Left lobe of liver (tissue), 2 donors: ENCODE results near the gene RAPGEF2. TPM values are rescaled to one million over a fixed set of nuclear protein-coding genes. Genes with fewer than 3 reads are reported as not detected.
A peak's percentile ranks its signal among the peaks of the same experiment; 100 is the strongest.
"Not testable (repeated sequence)": the region's sequence is repeated elsewhere in the genome, so short reads cannot be mapped to it uniquely, and the experiment has no call there.

Experiments
- ATAC-seq: fragments of 200-7000 bp; cut with Tn5 transposase; one replicate; pipeline ENCODE4 v1.9.1; 2020; ENCODE audit warnings: mild to moderate bottlenecking, moderate library complexity
- DNase-seq: peaks from one replicate; pipeline ENCODE4 v3.0.0-alpha.2; 2020; ENCODE audit warnings: low spot score
- total RNA-seq: library from RNA; stranded (reverse); gene quantifications from one replicate; pipeline ENCODE4 v1.2.1, GENCODE V29; 2021
- donor health status: DM: no; HTN: no; CAD: no; lungs with moderate emphysema.
- donor health status: DM: no; HTN: yes; CAD: no.

The RAPGEF2 gene
- total RNA-seq, 1 donor from 2014 or later = 31.0 TPM

GRCh38 chr4:159096434-159096833 lies 6.4 kb upstream of the RAPGEF2 start:
- no peak for DNase-seq
- no peak for ATAC-seq

GRCh38 chr4:159097144-159097543 lies 5.7 kb upstream of the RAPGEF2 start:
- no peak for DNase-seq
- ATAC-seq = no peak

GRCh38 chr4:159097785-159098184 lies 5.1 kb upstream of the RAPGEF2 start:
- ATAC-seq = no peak
- DNase-seq = no peak

- ATAC-seq (no peak), DNase-seq (no peak)
These were observed 4.3 kb upstream of the RAPGEF2 start for GRCh38 chr4:159098482-159099127.

- ATAC-seq (no peak), DNase-seq (no peak)
These were observed 774 bp upstream of the RAPGEF2 start for GRCh38 chr4:159101988-159102621.

GRCh38 chr4:159103384-159103990 lies 608 bp downstream of the RAPGEF2 start:
- ATAC-seq (peak; percentile 30), DNase-seq (peak; percentile 66)

- ATAC-seq (peak; percentile 18), DNase-seq (no peak)
These were observed 2.0 kb downstream of the RAPGEF2 start for GRCh38 chr4:159104694-159105414.

- ATAC-seq (no peak), DNase-seq (no peak)
These were observed 2.9 kb downstream of the RAPGEF2 start for GRCh38 chr4:159105761-159106243.

- no peak for ATAC-seq
- no peak for DNase-seq
These were observed 3.8 kb downstream of the RAPGEF2 start for GRCh38 chr4:159106636-159107035.

- ATAC-seq (no peak), DNase-seq (no peak)
These were observed 4.5 kb downstream of the RAPGEF2 start for GRCh38 chr4:159107203-159107925.

GRCh38 chr4:159108124-159108523 lies 5.2 kb downstream of the RAPGEF2 start:
- ATAC-seq (no peak), DNase-seq (no peak)

- DNase-seq (no peak), ATAC-seq (no peak)
These were observed 8.1 kb downstream of the RAPGEF2 start for GRCh38 chr4:159110961-159111360.

GRCh38 chr4:159111416-159111815 lies 8.5 kb downstream of the RAPGEF2 start:
- ATAC-seq = no peak

GRCh38 chr4:159113366-159113765 lies 10.5 kb downstream of the RAPGEF2 start:
- not testable (repeated sequence) for ATAC-seq, DNase-seq

More at GRCh38 chr4:159111416-159111815, 8.5 kb downstream of the RAPGEF2 start:
- no peak for DNase-seq

- not testable (repeated sequence) for ATAC-seq, DNase-seq
These were observed 13.2 kb downstream of the RAPGEF2 start for GRCh38 chr4:159116098-159116497.

GRCh38 chr4:159116693-159117092 lies 13.8 kb downstream of the RAPGEF2 start:
- not testable (repeated sequence) for DNase-seq, ATAC-seq

- ATAC-seq = peak; percentile 80
These were observed 14.7 kb downstream of the RAPGEF2 start for GRCh38 chr4:159117564-159117963.

GRCh38 chr4:159117968-159118367 lies 15.1 kb downstream of the RAPGEF2 start:
- ATAC-seq (no peak), DNase-seq (no peak)

More at GRCh38 chr4:159117564-159117963, 14.7 kb downstream of the RAPGEF2 start:
- DNase-seq = no peak

- ATAC-seq (no peak), DNase-seq (no peak)
These were observed 18.5 kb downstream of the RAPGEF2 start for GRCh38 chr4:159121371-159121770.

GRCh38 chr4:159126716-159127115 lies 23.8 kb downstream of the RAPGEF2 start:
- DNase-seq (no peak), ATAC-seq (no peak)
